Measurements from ENCODE around the gene PLEKHA7. TPM values are rescaled to one million over a fixed set of nuclear protein-coding genes. Genes with fewer than 3 reads are reported as not detected.
A peak's percentile ranks its signal among the peaks of the same experiment; 100 is the strongest.

Gene PLEKHA7
- total and polyA plus RNA-seq, 2 of the 13 experiments (the other 11 are each of a cell fraction or from before 2014, with no cell fraction given): 17.5 to 18.7 TPM

GRCh38 chr11:17013548-17014320 lies 480 bp downstream of the PLEKHA7 start (continued):
- TF ChIP-seq PRDM15 (CRISPR knock-in tag; IDR thresholded peaks at IDR 0.05) (0 out of 2 replicates have a peak, but pooled peaks have one; percentile 35), NFE2L1 (CRISPR knock-in tag; IDR thresholded peaks at IDR 0.05; ENCODE audit: borderline replicate concordance) (no peak), ZNF878 (CRISPR knock-in tag; IDR thresholded peaks at IDR 0.05) (no peak), ZNF687 (CRISPR knock-in tag; IDR thresholded peaks at IDR 0.05) (peak; percentile 75), ZBTB14 (CRISPR knock-in tag; IDR thresholded peaks at IDR 0.05) (peak; percentile 54; the same call in 1 of the 2 replicates), ARID5B (CRISPR knock-in tag; IDR thresholded peaks at IDR 0.05) (no peak), TFE3 (CRISPR knock-in tag; IDR thresholded peaks at IDR 0.05) (no peak), ZNF629 (CRISPR knock-in tag; conservative IDR thresholded peaks at IDR 0.05) (no peak), ZNF484 (CRISPR knock-in tag; IDR thresholded peaks at IDR 0.05; ENCODE audit: borderline replicate concordance, low read depth) (no peak), PREB (CRISPR knock-in tag; IDR thresholded peaks at IDR 0.05) (no peak)
